Measurements from ENCODE around the gene MKRN2. TPM values are rescaled to one million over a fixed set of nuclear protein-coding genes. Genes with fewer than 3 reads are reported as not detected.

Gene MKRN2
- total RNA-seq, 2 donors from 2014 or later: 20.9 to 21.2 TPM

GRCh38 chr3:12562451-12562850 lies 5.6 kb downstream of the MKRN2 start:
- H3K9ac ChIP-seq (ENCODE audit: low read depth in 2 of 2, low read length in 2 of 2): no peak overlapping the region
- H3K9me3 ChIP-seq: no peaks in the 10 kb centered on the region
- H3K27ac ChIP-seq: no peak overlapping the region
- no peak for DNase-seq
- H3K27me3 ChIP-seq: no peaks in the 10 kb centered on the region
- H3K36me3 ChIP-seq: no peaks in the 10 kb centered on the region
- no peak for TF ChIP-seq CTCF (IDR thresholded peaks at IDR 0.05)
- intact Hi-C loops (cut with DNase I): no loop called here
- peaks cover 7% of the 10 kb centered on the region for H3K4me1 ChIP-seq
- no peak overlapping the region for H3K4me3 ChIP-seq

GRCh38 chr3:12566976-12567375 lies 10.1 kb downstream of the MKRN2 start:
- peaks cover 12% of the 10 kb centered on the region for H3K36me3 ChIP-seq
- no peaks in the 10 kb centered on the region for H3K4me1 ChIP-seq
- intact Hi-C loops (cut with DNase I): no loop called here
- H3K27me3 ChIP-seq: no peaks in the 10 kb centered on the region
- H3K4me3 ChIP-seq: no peak overlapping the region
- no peak for TF ChIP-seq CTCF (IDR thresholded peaks at IDR 0.05)
- no peaks in the 10 kb centered on the region for H3K9me3 ChIP-seq
- DNase-seq: no peak
- H3K27ac ChIP-seq: no peak overlapping the region
- no peak overlapping the region for H3K9ac ChIP-seq (ENCODE audit: low read depth in 2 of 2, low read length in 2 of 2)

GRCh38 chr3:12568747-12569146 lies 11.9 kb downstream of the MKRN2 start:
- no peak for TF ChIP-seq CTCF (IDR thresholded peaks at IDR 0.05)
- no peak for DNase-seq
- no peaks in the 10 kb centered on the region for H3K4me1 ChIP-seq
- H3K4me3 ChIP-seq: no peak overlapping the region
- peaks cover 27% of the 10 kb centered on the region for H3K36me3 ChIP-seq
- H3K27me3 ChIP-seq: no peaks in the 10 kb centered on the region
- intact Hi-C loops (cut with DNase I): no loop called here
- no peaks in the 10 kb centered on the region for H3K9me3 ChIP-seq
- H3K9ac ChIP-seq (ENCODE audit: low read depth in 2 of 2, low read length in 2 of 2): no peak overlapping the region
- no peak overlapping the region for H3K27ac ChIP-seq

- H3K9ac ChIP-seq (ENCODE audit: low read depth in 2 of 2, low read length in 2 of 2): no peak overlapping the region
- no peak overlapping the region for H3K27ac ChIP-seq
- no peak for TF ChIP-seq CTCF (IDR thresholded peaks at IDR 0.05)
- no peak for DNase-seq
- no peaks in the 10 kb centered on the region for H3K4me1 ChIP-seq
- H3K4me3 ChIP-seq: no peak overlapping the region
- peaks cover 36% of the 10 kb centered on the region for H3K36me3 ChIP-seq
- no peaks in the 10 kb centered on the region for H3K27me3 ChIP-seq
- no peaks in the 10 kb centered on the region for H3K9me3 ChIP-seq
- intact Hi-C loops (cut with DNase I): no loop called here
These were observed 12.9 kb downstream of the MKRN2 start for GRCh38 chr3:12569836-12570235.

GRCh38 chr3:12571986-12572385 lies 15.1 kb downstream of the MKRN2 start:
- Histone ChIP-seq H3K27me3 (no peaks in the 10 kb centered on the region), H3K4me3 (no peak overlapping the region), H3K27ac (no peak overlapping the region), H3K36me3 (peaks cover 37% of the 10 kb centered on the region), H3K4me1 (no peaks in the 10 kb centered on the region), H3K9ac (ENCODE audit: low read depth in 2 of 2, low read length in 2 of 2) (no peak overlapping the region), H3K9me3 (no peaks in the 10 kb centered on the region)
- intact Hi-C loops (cut with DNase I): no loop called here
- DNase-seq: no peak
- TF ChIP-seq CTCF (IDR thresholded peaks at IDR 0.05): no peak

GRCh38 chr3:12574131-12574530 lies 17.2 kb downstream of the MKRN2 start:
- Histone ChIP-seq H3K9me3 (no peaks in the 10 kb centered on the region), H3K4me1 (no peaks in the 10 kb centered on the region), H3K4me3 (no peak overlapping the region), H3K36me3 (peaks cover 37% of the 10 kb centered on the region), H3K27me3 (no peaks in the 10 kb centered on the region), H3K27ac (no peak overlapping the region), H3K9ac (ENCODE audit: low read depth in 2 of 2, low read length in 2 of 2) (no peak overlapping the region)
- no peak for DNase-seq
- no peak for TF ChIP-seq CTCF (IDR thresholded peaks at IDR 0.05)
- intact Hi-C loops (cut with DNase I): no loop called here
